GM19397 (cell line): ENCODE results near the gene NPAS3.

Experiments
- ATAC-seq: cut with Tn5 transposase; IDR thresholded peaks from one replicate; pipeline ENCODE4 v1.9.1; 2021; ENCODE audit warnings: mild to moderate bottlenecking, moderate library complexity; ENCODE audit not compliant: unreplicated experiment

Gene NPAS3

DNA sequence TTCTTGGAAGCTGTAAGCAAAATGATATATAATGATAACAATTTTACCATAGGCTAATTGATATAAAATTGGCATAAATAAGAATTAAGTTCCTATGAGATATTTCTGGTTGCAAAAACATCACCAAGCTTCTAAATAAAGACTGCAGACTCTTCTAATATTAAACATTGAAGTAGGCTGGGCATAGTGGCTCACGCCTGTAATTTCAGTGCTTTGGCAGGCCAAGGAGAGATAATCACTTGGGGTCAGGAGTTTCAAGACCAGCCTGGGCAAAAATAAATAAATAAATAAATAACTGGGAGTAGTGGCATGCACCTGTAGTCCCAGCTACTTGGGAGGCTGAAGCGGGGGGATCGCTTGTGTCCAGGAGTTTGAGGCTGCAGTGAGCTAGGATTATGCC lies 71.8 kb downstream of the NPAS3 start:
- ATAC-seq, result no peak

GRCh38 chr14:33014710-33015109 lies 76.0 kb downstream of the NPAS3 start:
- no peak for ATAC-seq

DNA sequence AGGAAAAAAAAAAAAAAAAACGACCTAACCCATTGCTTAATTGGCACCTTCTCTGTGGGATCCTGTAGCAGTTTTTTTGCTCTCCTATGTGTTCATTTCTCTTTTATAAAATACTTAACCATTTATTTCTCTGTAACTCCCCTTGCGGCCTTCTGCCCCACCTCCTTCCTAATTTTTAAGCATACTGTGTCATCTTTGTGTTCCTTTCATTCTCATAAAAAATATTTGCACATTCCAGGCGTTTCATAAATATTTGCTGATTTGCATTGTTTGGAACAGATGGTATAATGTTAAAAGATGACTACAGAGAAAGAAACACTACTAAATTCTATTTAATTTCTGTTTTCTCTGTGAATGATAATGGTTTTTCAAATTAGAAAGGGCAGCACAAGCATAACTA lies 77.9 kb downstream of the NPAS3 start:
- no peak for ATAC-seq

- ATAC-seq, result no peak
These were observed 78.3 kb downstream of the NPAS3 start for GRCh38 chr14:33017016-33017415.

GRCh38 chr14:33019346-33019745 lies 80.7 kb downstream of the NPAS3 start:
- no peak for ATAC-seq

DNA sequence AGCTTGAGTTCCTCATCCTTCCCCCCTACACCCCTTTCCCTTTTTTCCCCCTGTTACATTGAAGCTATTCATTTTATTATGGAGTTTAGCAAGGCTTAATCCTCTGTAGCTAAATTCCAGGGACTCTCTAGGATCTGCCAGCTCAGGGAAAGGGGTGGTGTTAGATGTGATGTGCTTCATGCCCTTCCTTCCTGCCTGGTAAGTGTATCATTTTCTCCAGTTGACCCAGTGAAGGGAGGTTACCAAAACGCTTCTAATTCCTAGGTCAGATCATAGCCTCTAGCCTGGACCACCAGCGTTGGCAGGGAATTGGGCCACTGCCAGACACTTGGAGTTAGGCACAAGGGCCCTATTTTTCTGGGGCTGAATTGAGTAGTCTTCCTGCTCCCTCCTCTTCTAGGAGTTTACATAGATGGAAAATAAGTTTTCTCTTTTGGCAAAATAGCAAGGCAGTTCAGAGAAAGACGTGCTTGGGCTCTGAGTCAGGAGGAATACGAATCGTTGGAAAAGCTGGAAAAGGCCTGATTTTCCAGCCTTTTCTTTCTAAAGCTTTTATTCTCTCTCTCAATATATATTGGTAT lies 88.3 kb downstream of the NPAS3 start:
- ATAC-seq, result no peak

- ATAC-seq, result no peak
These were observed 90.8 kb downstream of the NPAS3 start for GRCh38 chr14:33029511-33029910.

DNA sequence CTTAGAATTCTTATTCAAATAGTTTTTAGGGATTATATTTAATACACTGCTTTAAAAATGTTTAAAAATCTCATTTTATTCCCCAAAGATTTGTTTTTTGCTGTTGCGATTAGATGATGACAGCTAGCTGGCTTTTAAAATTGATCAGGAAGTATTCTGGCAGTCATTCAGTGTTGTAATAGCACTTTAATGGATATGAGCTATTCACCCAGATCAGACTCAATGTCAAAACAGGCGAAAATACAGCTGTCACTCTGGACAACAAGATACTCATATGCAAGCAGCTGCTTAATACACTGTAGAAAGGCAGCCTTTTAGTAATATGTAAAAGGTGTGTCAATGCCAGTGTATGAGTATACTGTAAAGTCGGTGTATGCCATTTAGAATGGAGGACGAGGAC lies 91.7 kb downstream of the NPAS3 start:
- no peak for ATAC-seq

DNA sequence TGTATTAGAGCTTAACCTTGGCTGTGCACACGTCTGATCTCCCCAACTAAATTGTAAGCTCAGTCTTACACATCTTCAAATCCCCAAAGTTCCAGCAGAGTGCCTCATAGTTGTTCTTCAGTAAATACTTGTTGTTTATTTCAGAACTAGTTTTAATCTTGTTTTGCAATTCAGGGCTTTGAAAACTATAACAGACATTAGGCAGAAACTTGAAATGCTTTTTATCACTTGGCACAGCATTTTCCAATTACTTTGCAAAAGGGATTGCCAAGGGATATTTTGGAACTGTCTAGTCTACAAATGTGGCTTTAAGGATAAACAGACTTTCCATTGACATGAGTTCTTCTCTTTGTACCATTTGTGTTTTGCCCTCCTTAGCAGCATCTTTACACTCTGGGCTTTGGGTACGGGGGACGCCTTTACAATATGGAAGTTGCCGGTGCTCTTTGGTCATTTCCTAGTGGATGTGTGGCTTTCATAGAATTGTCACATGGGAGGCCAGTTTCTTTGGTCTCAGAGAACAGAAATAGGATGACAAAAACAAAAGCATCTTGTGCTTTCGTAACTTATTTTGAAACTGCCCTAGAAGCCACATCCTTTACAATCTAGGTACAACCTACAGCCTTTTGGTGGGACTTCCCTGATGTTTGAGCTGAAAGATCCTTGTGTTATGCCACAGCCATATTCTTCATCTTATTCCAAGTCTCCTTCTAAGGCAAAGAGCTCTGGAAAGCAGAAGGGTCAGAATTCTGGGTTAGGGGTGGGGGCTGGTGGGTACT lies 96.9 kb downstream of the NPAS3 start:
- no peak for ATAC-seq

GRCh38 chr14:33039311-33039710 lies 100.6 kb downstream of the NPAS3 start:
- ATAC-seq, result no peak

DNA sequence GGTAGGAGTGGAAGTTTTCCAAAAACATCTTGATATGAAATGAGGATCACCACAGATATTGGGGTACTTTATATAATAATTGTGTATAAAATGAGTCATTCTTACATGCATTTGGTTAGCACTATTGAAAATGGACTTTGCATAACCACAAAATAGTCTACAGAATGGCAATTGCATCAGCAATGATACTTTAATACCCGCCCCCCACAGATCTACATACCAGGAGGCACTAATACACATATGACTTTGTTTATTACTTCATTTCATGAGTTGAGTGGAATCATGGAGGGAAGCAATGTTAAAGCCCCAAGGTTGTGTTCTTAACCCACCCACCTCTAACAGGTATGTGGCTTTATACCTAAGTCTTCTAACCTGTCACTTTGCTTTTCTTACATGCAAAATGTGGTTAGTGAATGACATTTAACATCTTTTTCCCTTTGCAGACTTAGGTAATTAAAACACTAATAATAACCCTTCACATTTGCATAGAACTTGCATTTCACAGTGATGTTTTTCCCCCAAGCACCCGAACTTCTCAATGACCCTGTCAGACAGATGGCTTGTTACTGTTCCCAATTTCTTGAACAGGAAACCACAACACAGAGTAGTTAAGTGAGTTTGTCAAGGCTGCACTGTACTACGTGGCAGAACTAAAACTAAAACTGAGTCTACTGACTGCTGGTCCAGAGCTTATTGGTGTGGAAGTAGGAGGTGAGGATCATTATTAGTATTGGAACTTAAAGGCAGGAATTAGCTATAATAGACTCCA lies 101.9 kb downstream of the NPAS3 start:
- ATAC-seq, result no peak

DNA sequence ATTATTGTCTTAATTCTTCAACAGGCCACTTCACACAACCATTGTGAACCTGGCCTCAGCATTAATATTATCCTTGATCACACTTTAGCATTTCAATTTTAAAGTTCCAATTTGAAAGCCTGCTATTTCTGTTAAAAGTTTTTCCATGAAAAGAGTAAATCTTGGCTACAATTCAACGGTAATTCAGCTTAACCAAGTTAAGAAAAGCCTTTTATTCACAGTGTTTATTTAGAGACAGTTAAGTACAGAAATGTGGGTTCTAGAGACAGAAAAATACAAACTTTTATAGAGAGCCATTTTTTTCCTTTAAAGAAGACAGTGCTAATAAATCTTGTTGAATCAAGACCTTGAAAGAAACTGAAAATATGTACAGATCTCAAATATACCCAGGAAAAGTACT lies 103.9 kb downstream of the NPAS3 start:
- ATAC-seq, result no peak

- no peak for ATAC-seq
These were observed 107.1 kb downstream of the NPAS3 start for GRCh38 chr14:33045760-33046159.

GRCh38 chr14:33052943-33053342 lies 114.3 kb downstream of the NPAS3 start:
- no peak for ATAC-seq

DNA sequence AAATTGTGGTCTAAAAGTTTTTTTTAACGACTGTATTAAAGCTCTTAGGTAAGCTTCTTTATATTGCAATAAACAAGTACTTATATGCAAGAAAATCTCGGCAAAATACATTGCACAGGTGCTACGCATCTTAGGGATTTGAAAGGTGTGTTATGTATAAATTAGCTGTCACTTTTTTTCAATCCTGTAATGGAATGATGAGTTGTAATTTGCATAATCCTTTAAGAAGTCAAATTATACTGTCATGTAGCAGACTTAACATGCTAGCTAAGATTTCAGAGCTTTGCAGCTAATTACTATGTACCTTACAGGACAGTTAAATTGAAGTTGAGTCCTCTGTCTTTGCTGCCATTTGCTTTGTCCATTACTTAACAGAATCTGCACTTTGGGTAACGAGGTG lies 117.5 kb downstream of the NPAS3 start:
- ATAC-seq, result no peak

DNA sequence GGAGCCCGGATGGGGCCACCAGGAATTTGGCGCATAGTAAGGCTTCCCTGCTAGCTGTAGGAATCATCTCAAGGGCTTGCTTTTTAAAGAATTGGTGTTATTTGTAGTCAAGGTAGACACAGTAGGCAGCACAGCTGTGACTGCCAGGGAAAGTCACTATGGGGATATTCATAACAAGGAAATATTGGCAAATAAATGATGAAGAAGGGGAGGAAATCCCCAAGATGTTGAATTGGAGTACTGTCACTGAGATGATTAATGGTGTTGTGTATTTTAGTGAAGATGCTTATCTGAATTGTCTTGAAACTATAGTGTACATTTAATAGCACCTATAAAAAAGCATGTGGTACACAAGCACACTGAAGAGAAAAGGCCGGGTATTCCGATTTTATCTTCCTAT lies 118.9 kb downstream of the NPAS3 start:
- ATAC-seq, result no peak

GRCh38 chr14:33061667-33062325 lies 123.1 kb downstream of the NPAS3 start:
- no peak for ATAC-seq

DNA sequence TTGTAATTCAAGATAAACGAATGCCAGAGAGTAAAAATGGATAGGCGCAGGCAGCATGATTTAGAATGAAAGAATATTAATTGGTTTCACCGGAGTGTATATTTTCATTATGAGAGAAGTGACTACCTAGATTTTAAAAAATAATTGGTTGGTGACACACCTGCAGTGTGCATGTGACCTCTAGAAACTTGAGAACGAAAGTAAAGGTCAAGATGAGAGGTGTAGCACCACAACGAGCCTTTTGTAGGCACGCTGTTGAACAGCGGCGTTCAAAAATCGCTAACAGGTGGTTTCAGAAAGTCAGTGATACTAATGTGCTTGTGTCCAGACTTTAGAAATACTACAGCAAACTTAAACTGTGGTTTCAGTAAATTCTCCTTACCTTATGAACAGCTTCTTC lies 123.8 kb downstream of the NPAS3 start:
- ATAC-seq, result no peak

GRCh38 chr14:33062881-33063280 lies 124.2 kb downstream of the NPAS3 start:
- no peak for ATAC-seq

GRCh38 chr14:33063521-33063920 lies 124.8 kb downstream of the NPAS3 start:
- no peak for ATAC-seq

- no peak for ATAC-seq
These were observed 127.0 kb downstream of the NPAS3 start for GRCh38 chr14:33065634-33066033.

GRCh38 chr14:33068040-33068439 lies 129.4 kb downstream of the NPAS3 start:
- ATAC-seq, result no peak
